Measurements from ENCODE around the gene FGG.

GRCh38 chr4:154615211-154615610 is 2.8 kb upstream of the FGG start:
- TF ChIP-seq BCL11A (tag by site-specific recombination; IDR thresholded peaks at IDR 0.05; ENCODE audit: low read depth) (no peak), CTCF (tag by site-specific recombination; IDR thresholded peaks at IDR 0.05) (no peak), REST (tag by site-specific recombination; IDR thresholded peaks at IDR 0.05) (no peak), ZNF239 (tag by site-specific recombination; IDR thresholded peaks at IDR 0.05) (no peak)

Measured in HEK293 (cell line).